HG03378 (cell line): ENCODE measurements around the gene CLDN18.

Experiments
- ATAC-seq: cut with Tn5 transposase; IDR thresholded peaks from one replicate; pipeline ENCODE4 v1.9.1; 2021; ENCODE audit warnings: mild to moderate bottlenecking, moderate library complexity; ENCODE audit not compliant: unreplicated experiment

The CLDN18 gene

DNA sequence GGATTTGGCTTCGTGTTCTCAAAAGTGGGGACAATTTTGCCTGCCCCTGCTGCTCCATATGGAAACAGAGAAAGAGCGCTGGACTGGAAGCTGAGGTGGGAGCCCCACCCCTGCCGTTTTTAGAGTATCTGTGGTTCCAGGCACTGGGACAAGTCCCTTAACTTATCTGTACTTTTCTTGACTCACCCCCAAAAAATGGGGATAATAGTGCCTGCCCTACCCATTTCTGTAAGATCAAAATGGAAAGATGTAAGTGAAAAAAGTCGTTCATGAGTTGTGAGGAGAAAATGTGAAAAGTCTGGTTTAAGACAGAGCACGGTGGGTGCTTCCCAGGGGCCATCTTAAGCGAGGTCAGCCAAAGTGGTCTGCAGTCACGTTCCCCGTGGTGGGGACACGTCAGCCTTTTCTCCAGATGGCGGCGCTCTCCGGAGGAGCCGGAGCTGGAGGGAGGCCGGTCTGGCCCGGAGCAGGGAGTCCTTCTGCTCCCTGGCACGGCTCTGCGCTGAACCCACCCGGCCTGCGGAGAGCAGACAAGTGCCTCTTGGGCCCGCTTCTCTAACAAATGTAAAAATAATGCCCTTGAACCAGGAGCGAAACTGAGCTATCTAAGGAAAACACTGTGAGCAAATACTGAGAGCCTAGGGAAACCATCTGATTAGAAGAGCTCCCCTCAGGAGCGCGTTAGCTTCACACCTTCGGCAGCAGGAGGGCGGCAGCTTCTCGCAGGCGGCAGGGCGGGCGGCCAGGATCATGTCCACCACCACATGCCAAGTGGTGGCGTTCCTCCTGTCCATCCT, at the start of gene CLDN18:
TSS of gene CLDN18 (plus strand) at position 690 of the 797 bp plus-strand sequence. CDS start at position 751, 61 bp downstream.
- no peak for ATAC-seq

GRCh38 chr3:137962251-137962650, 47.7 kb upstream of the CLDN18 start:
- no peak for ATAC-seq

GRCh38 chr3:137963463-137963862, 46.5 kb upstream of the CLDN18 start:
- no peak for ATAC-seq

GRCh38 chr3:137970914-137971831, 38.8 kb upstream of the CLDN18 start:
- ATAC-seq = peak; percentile 85

DNA sequence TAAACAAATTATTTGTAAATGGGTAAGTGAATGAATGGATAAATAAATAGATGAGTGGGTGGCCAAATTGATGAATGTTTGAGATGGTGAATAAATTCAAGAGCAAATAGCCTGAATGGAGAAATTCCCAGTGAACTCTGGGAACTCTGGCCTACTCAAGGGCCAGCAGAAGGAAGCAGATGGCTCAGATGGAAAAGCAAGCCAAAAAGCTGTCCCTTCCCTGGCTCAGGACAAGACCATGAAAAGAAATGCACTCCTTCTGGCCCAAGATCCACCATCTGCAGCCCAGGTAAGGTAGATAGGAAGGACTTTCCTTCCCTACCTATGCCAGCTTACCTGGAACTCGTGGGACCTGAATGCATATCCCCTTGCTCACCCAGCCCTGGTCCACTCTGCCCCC, 37.6 kb upstream of the CLDN18 start:
- no peak for ATAC-seq

DNA sequence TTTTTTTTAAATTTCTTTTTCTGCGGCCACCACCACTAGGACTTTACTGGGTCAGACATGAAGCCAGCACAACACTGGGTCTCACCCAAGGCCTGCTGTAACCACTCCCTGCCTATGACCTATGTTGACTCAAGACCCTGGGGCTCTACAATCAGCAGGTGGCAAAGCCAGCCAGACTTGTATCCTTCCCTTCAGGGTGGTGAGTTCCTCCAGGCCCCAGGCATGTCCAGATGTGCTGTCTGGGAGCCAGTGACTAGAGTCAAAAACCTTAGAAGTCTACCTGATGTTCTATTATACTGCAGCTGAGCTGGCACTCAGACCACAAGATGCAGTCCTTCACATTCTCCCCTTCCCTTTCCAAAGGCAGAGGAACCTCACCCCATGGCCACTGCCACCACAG, 31.6 kb upstream of the CLDN18 start:
- no peak for ATAC-seq

DNA sequence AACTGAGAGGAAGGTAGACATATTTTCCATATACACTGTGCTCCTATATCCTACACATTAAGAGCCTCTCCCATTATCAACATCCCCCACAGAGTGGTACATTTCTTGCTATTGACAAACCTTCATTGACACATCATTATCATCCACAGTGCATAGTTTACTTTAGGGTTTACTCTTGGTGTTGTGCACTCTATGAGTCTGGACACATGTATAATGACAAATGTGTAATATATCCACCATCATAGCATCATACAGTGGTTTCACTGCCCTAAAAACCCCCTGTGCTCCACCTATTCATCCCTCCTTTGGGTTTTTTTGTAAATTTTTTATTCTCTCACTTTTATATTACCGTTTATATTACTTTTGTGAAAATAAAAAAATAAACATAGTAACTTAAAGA, 22.2 kb upstream of the CLDN18 start:
- ATAC-seq = peak; percentile 22

DNA sequence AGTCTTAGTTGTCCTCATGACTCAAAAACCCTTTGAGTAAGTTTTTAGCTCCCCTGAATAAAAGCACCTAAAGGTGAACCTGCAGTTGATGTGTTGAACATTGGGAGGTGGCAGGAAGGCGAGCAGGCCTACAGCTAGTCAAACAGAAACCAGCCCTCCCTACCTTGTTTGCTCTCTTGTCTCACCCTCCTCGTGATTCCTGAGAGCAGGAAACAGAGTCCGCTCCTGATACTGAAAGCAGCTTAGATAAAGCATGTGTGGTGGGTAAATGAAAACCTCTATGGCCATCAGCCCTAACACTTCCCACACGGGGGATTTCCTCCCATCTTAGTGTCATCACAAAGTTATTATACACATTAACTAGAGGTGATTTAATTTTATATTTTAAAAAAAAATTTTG, 21.8 kb upstream of the CLDN18 start:
- peak; percentile 71 for ATAC-seq

GRCh38 chr3:137988982-137989381, 21.0 kb upstream of the CLDN18 start:
- ATAC-seq = peak; percentile 78

- ATAC-seq = no peak
Observed at GRCh38 chr3:137990427-137990826, 19.5 kb upstream of the CLDN18 start.

GRCh38 chr3:137992592-137992991, 17.4 kb upstream of the CLDN18 start:
- no peak for ATAC-seq

GRCh38 chr3:137998121-137999042, 11.6 kb upstream of the CLDN18 start:
- no peak for ATAC-seq

- no peak for ATAC-seq
Observed at GRCh38 chr3:138003069-138003468, 6.9 kb upstream of the CLDN18 start.

DNA sequence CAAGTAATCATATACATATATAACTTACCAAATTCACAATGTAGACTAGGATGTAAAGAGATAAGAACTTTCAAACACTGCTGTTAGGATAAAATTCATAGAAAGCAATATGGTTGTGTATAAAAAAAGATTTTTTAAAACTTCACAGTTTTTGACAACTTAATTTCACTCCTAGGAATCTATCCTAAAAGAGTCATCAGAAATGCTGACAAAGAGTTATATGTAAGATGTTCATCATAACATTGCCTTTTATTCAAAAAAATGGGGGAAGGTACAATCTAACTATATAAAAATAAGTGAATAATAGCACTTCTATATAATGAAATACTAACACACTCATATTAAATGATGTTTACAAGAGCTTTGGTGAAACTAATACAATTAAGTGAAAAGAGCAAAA, 4.3 kb upstream of the CLDN18 start:
- ATAC-seq = no peak

DNA sequence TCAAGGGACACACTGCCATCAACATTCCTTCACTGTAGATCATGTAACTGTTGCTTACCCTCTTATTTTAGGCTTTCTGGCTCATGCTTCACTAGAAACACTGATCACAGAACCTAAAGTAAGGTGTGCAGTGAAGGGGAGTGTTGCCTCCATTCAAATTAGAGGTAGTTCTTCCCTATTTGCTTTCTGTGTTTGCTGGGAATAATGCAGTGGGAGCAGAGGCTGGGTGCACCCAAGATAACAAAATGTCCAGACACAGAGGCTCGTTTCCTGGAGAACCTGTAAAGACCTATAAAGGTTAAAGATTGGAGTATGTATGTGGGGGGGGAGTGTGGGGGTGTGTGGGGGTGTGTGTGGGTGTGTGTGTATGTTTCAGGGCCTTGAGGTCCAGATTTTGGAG, 2.1 kb upstream of the CLDN18 start:
- ATAC-seq = no peak

GRCh38 chr3:138010273-138010590, 267 bp downstream of the CLDN18 start:
- ATAC-seq = no peak

DNA sequence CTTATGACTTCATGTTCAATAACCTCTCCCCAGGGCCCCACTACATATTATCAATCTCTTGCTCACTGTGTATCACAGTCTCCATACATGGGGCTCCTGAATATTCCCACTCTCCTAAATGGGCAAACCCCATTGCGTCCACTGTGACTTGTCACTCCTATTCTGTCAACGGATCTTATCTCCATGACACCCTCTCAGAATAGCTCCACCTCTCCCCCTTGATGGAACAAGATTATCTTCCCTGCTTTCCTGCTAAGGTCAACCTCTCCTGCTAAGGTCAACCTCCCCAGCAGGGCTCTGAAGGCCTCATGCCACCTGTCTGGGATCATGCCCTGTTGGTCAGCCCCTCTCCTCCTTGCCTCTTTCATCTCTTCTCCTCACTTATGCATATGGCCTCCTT, 1.8 kb downstream of the CLDN18 start:
- no peak for ATAC-seq

DNA sequence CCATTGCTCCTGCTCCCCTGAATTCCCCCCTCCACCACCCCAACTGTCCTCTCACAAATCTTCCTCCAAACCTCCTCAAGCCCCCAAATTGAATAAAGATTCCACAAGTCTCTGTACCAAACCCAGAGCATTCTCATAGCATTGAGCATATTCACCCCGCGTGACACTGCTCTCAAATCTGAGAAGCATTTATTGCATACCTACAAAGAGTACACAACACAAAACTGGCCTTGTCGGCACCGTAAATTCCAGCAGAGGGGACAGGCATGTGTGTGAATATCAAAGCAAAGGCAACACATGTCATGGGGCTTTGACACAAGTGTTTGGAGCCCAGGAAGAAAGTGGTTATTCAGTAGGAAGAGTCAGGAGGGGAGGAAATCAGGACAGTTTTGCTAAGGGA, 2.6 kb downstream of the CLDN18 start:
- no peak for ATAC-seq

GRCh38 chr3:138016065-138016464, 6.1 kb downstream of the CLDN18 start:
- no peak for ATAC-seq

DNA sequence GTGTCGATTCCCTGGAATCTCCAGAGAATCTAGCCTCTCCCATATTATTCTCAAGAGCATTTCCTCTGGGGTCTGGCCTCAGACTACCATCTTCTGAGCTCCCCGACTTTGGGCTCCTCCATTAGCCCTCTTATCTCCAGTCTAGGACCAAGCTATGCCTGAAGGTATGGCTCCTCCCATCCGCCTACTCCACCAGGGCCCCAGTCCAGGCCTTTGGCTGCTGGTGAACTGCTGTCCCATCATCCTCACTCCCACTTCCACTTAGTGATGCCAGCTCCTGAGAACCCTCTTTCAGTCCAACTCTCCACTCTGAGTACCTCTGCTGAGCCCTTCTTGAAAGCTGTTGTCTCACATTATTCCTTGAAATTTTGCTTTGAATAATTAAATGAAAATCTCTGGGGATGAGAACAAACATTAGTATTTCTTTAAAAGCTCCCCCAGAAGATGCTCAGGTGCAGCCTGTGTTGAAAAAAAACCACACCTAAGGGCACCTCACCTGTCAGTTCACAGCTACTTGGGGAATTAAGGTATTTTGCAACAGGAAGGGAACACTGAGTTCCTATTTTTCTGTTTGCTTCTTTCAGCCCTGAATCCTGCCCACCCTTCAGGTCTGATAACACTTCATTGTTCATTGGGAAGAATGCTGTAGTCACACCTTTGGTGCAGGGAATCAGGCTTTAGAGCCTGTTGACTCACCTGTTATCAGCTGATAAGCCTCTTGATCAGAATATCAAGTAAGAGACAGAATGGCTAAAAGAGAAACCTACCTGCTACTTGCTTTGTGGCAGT, 9.5 kb downstream of the CLDN18 start:
- no peak for ATAC-seq
